Adipocyte (in vitro differentiated cells): ENCODE measurements around the gene ZNF425.

ENCODE experiments used
- DNase-seq: peaks from one replicate; pipeline ENCODE4 v3.0.0-alpha.2; 2015; ENCODE audit warnings: low read depth
- H3K27me3 ChIP-seq: replicated peaks from 2 replicates; pipeline ENCODE4 v1.7.0; 2013; ENCODE audit warnings: mild to moderate bottlenecking, low read length, moderate library complexity; ENCODE audit not compliant: control insufficient read depth, insufficient read depth
- H3K36me3 ChIP-seq: 2 replicates; pipeline ENCODE4 v1.7.0; 2013; ENCODE audit warnings: low read length, mild to moderate bottlenecking, moderate library complexity; ENCODE audit not compliant: control insufficient read depth, insufficient read depth, severe bottlenecking
- H3K4me1 ChIP-seq: 2 replicates; pipeline ENCODE4 v1.7.0; 2013; ENCODE audit warnings: mild to moderate bottlenecking, low read length, moderate library complexity; ENCODE audit not compliant: control insufficient read depth, insufficient read depth
- H3K4me3 ChIP-seq: 2 replicates; pipeline ENCODE4 v1.7.0; 2013; ENCODE audit warnings: mild to moderate bottlenecking, low read length, moderate library complexity
- H3K9ac ChIP-seq: 2 replicates; pipeline ENCODE4 v1.7.0; 2013; ENCODE audit warnings: mild to moderate bottlenecking, low read length, moderate library complexity
- H3K9me3 ChIP-seq: 2 replicates; pipeline ENCODE4 v1.7.0; 2013; ENCODE audit warnings: mild to moderate bottlenecking, low read length, moderate library complexity; ENCODE audit not compliant: control insufficient read depth

Gene ZNF425

DNA sequence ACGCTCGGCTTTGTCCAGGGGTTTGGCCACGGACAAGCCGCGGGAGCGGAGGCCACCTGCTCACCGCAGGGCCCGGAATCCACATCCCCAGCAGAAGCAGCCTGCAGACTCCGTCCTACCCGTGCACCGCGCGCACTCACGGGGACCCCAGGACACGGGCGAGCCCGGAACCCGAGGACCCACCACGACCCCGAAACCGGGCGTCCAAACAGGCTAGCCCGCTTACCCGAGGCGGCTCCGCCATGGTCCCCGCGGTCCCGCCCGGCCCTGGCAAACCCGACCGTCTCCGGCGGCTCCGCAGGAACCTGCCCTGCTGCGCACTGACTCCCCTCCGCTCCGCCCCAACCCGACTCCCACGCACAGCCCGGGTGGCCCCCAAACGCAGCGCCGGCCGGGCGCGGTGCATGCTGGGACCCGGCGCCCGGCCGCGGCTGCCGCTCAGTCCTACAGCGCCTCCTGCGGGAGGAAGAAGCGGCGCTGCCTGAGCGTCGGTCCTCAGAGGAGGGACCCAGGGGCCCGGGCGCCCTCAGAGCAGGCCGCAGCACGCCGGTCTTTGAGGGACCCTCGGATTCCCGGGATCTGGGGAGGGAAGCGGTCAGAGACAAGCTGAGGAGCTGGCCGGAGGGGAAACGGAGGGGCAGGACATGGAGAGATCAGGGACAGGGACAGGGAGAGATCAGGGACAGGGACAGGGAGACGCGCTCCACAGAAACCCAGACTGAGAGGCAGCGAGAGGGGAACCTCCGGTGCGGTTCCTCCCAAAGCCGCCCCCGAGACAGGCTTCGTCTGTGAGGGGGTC is 35.5 kb downstream of the ZNF425 start, which contains the start of gene ZNF786:
Gene ZNF786 (minus strand): TSS at position 322 of the 799 bp plus-strand sequence. CDS start 78 bp downstream, at position 244.
- H3K9me3 ChIP-seq: no peaks in the 10 kb centered on the region
- H3K9ac ChIP-seq: peak within 1 kb of the TSS; percentile 98
- peak within 1 kb of the TSS; percentile 98 for H3K4me3 ChIP-seq

DNA sequence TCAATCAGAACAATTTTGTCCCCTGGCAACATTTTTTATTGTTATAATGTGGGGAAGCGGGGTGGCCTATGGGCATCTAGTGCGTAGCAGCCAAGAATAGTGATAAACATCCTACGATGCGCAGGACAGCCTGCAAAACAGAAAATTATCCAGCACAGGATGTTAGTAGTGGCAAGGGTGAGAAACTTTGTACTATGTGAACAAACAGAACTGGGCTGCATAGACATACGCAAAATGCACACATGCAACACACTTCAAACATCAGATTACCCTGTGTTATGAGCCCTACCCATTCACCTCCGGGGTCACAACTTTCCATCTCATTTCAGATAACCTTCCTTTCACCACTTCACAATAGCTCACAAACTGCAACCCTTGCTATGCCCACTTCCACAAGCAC is 38.7 kb downstream of the ZNF425 start:
- H3K9ac ChIP-seq: no peak overlapping the region
- H3K27me3 ChIP-seq: no peaks in the 10 kb centered on the region
- no peak overlapping the region for H3K4me3 ChIP-seq
- peaks cover 7% of the 10 kb centered on the region for H3K4me1 ChIP-seq
- no peak for DNase-seq
- no peaks in the 10 kb centered on the region for H3K36me3 ChIP-seq
- H3K9me3 ChIP-seq: no peaks in the 10 kb centered on the region

More for the DNA sequence above, 35.5 kb downstream of the ZNF425 start, which contains the start of gene ZNF786:
- H3K4me1 ChIP-seq: peaks cover 7% of the 10 kb centered on the region
- DNase-seq: peak; percentile 97
- H3K36me3 ChIP-seq: no peaks in the 10 kb centered on the region
- H3K27me3 ChIP-seq: no peaks in the 10 kb centered on the region

DNA sequence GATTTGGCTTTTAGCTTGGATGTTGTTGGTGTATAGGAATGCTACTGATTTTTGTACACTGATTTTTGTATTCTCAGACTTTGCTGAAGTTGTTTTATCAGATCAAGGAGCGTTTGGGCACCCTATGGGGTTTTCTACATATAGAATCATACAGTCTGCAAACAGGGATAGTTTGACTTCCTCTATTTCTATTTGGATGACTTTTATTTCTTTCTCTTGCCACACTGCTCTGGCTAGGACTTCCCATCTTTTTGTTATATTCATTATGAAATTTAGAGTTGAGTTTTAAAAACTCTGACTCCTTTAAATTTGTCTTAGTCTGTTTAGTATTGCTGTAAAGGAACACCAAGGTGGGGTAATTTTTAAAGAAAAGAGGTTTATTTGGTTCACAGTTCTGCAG is 40.3 kb downstream of the ZNF425 start:
- DNase-seq: no peak
- peaks cover 3% of the 10 kb centered on the region for H3K4me1 ChIP-seq
- H3K9ac ChIP-seq: no peak overlapping the region
- H3K9me3 ChIP-seq: no peaks in the 10 kb centered on the region
- no peak overlapping the region for H3K4me3 ChIP-seq
- H3K36me3 ChIP-seq: no peaks in the 10 kb centered on the region
- H3K27me3 ChIP-seq: no peaks in the 10 kb centered on the region

DNA sequence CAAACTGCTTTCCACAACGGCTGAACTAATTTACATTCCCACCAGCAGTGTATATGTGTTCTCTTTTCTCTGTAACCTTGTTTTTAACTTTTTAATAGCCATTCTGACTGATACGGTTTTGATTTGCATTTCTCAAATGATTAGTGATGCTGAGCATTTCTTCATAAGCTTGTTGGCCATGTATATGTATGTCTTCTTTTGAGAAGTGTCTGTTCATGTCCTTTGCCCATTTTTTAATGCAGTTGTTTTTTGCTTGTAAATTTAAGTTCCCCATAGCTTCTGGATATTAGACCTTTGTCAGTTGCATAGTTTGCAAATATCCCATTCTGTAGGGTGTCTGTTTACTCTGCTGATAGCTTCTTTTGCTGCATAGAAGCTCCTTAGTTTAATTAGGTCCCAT is 41.7 kb downstream of the ZNF425 start:
- no peaks in the 10 kb centered on the region for H3K27me3 ChIP-seq
- no peaks in the 10 kb centered on the region for H3K9me3 ChIP-seq
- H3K9ac ChIP-seq: no peak overlapping the region
- no peaks in the 10 kb centered on the region for H3K4me1 ChIP-seq
- H3K36me3 ChIP-seq: no peaks in the 10 kb centered on the region
- H3K4me3 ChIP-seq: no peak overlapping the region
- DNase-seq: no peak

DNA sequence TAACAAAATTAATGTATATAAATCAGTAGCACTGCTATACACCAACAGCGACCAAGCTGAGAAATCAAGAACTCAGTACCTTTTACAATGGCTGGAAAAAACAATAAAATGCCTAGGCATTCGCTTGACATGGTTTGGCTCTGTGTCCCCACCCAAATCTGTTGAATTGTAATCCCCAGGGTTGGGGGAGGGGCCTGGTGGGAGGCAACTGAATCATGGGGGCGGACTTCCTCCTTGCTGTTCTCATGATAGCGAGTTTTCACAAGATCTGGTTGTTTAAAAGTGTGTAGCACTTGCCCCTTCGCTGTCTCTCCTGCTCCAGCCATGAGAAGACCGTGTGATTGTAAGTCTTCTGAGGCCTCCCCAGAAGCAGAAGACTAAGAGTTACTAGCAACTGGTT is 44.2 kb downstream of the ZNF425 start:
- no peak for DNase-seq

DNA sequence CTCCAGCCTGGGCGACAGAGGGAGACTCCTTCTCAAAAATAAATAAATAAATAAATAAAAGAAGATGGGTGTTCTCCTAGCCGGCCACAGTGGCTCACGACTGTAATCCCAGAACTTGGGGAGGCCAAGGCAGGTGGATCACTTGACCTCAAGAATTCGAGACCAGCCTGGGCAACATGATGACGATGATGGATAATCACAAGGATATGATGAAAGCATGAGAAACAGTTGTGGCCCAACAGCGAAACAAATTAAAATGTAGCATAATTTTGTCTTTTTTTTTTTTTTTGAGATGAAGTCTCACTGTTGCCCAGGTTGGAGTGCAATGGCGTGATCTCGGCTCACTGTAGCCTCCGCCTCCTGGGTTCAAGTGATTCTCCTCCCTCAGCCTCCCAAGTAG is 48.5 kb downstream of the ZNF425 start:
- no peak overlapping the region for H3K9ac ChIP-seq
- no peaks in the 10 kb centered on the region for H3K9me3 ChIP-seq
- H3K27me3 ChIP-seq: no peaks in the 10 kb centered on the region
- DNase-seq: no peak
- H3K4me3 ChIP-seq: no peak overlapping the region
- H3K4me1 ChIP-seq: no peaks in the 10 kb centered on the region
- peaks cover 5% of the 10 kb centered on the region for H3K36me3 ChIP-seq

More for the DNA sequence above, 44.2 kb downstream of the ZNF425 start:
- Histone ChIP-seq H3K36me3 (no peaks in the 10 kb centered on the region), H3K4me1 (no peaks in the 10 kb centered on the region), H3K4me3 (no peak overlapping the region), H3K27me3 (no peaks in the 10 kb centered on the region), H3K9ac (no peak overlapping the region), H3K9me3 (no peaks in the 10 kb centered on the region)

DNA sequence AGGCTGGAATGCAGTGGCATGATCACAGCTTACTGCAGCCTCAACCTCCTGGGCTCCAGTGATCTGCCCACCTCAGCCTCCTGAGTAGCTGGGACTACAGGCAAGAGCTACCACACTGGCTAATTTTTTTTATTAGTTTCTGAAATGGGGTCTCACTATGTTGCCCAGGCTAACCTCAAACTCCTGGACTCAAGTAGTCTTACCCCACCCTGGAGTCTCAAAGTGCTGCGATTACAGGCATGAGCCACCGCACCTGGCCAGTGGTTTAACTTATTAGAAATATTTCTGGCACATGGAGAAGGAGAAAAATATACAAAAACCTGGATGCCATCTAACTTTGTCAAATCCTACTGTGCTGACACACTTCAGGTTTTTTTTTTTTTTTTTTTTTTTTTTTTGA is 50.8 kb downstream of the ZNF425 start:
- DNase-seq: no peak
- no peak overlapping the region for H3K9ac ChIP-seq
- H3K4me1 ChIP-seq: no peaks in the 10 kb centered on the region
- H3K4me3 ChIP-seq: no peak overlapping the region
- no peaks in the 10 kb centered on the region for H3K27me3 ChIP-seq
- H3K36me3 ChIP-seq: peaks cover 27% of the 10 kb centered on the region
- H3K9me3 ChIP-seq: no peaks in the 10 kb centered on the region

DNA sequence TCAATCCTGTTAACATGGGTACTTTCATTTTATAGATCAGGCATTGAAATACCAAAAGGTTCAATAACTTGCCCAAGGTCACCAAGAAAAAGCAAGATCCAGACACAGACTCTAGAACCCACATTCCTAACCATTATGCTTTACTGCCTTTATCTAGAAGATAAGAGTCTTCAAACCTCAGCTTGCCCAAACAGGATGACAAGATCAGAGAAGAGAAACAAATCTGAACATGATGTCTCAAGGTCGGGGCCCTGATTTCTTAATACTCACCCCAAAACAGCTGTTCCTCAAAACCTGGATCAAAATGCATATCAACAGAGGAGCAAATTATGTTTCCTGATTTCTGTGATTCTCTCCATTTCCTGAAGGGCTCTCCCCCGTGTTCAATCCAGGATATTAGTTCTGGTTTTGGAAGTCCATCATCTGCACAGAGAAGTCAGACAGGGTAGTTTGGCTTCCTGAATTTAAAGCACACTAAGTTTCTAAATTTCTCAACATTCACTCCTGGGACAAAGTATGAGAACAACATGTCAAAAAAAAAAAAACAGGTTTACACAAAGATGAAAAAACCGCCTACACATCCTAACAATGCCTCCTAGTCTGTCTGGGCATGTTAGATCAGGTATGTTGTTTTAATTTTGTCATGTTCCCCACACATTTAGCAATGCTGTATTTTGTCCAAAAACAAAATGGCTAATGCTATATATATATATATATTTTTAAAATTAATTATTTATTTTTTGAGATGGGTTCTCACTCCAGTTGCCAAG is 51.8 kb downstream of the ZNF425 start:
- Histone ChIP-seq H3K9me3 (no peaks in the 10 kb centered on the region), H3K4me1 (no peaks in the 10 kb centered on the region), H3K4me3 (no peak overlapping the region), H3K36me3 (peaks cover 30% of the 10 kb centered on the region), H3K27me3 (no peaks in the 10 kb centered on the region), H3K9ac (no peak overlapping the region)
- no peak for DNase-seq

DNA sequence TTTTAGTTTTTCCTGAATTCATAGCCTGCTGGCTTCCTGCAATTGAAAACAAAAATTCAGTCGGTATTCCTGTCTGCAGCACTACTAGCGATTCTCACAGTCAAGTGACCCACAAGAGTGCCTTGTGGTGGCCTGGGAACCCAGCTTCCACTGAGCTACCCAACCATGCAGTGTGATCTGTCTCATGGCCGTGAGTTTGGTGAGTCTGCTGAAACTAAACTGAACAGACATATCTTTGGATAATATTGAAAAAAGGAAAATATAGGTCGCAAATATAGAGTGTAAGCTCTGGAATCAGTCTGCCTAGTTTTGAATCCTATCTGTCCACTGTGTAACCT is 53.7 kb downstream of the ZNF425 start:
- no peaks in the 10 kb centered on the region for H3K27me3 ChIP-seq
- no peak overlapping the region for H3K4me3 ChIP-seq
- no peaks in the 10 kb centered on the region for H3K4me1 ChIP-seq
- no peaks in the 10 kb centered on the region for H3K9me3 ChIP-seq
- DNase-seq: no peak
- no peak overlapping the region for H3K9ac ChIP-seq
- peaks cover 35% of the 10 kb centered on the region for H3K36me3 ChIP-seq

DNA sequence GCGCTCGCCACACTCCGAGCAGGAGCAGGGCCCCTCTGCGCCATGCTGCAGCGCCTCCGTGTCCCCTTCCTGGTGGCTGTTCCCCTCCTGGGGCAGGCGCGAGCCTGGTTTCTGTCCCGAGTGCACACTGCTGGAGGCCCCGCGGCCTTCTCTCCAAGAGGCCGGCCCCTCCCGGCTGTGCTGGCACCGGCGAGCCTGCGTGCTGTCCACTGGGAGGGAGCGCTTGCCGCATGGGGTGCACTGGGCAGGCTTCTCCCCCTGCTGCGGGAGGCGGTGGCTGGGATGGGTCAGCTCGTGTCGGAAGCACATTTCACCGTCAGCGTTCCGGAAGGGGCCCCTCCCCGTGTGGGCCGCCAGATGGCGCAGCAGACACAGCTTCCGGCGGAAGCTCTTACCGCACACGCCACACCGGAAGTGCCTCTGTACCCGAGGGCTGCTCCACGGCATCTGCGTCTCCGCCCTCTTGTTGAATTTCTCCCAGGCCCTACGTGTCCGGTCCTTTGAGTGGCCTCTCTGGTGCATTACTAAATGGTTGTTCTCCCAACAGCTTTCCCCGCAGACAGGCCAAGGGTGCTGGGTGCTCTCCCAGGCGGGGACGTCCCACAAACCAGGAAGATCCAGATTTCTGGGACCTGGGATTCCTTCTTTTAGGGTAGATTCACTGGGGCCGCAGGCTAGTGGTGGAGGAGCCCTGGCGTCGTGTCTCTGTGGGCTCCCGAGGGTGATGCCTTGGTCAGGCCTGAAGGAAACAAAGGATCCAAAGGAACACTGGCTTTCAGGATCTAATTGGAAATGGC is 54.3 kb downstream of the ZNF425 start:
- Histone ChIP-seq H3K9me3 (no peaks in the 10 kb centered on the region), H3K4me3 (no peak overlapping the region), H3K4me1 (no peaks in the 10 kb centered on the region), H3K27me3 (no peaks in the 10 kb centered on the region), H3K9ac (no peak overlapping the region), H3K36me3 (peaks cover 35% of the 10 kb centered on the region)
- no peak for DNase-seq

DNA sequence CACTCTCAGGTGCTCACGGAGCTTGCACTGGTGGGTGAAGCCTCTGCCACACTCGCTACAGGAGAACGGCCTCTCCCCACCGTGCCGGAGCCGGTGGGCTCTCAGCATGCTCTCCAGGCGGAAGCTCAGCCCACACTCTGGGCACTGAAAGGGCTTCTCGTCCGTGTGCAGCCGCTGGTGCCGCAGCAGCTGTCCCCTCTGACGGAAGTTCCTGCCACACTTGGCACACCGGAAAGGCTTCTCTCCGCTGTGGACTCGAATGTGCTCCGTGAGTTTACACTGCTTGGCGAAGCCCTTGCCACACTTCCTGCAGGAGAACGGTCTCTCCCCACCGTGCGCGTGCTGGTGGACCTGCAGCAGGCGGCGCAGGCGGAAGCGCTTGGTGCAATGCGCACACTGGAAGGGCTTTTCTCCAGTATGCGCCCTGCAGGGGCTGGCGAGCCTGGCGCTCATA is 54.9 kb downstream of the ZNF425 start:
- no peaks in the 10 kb centered on the region for H3K27me3 ChIP-seq
- peaks cover 35% of the 10 kb centered on the region for H3K36me3 ChIP-seq
- H3K4me1 ChIP-seq: no peaks in the 10 kb centered on the region
- no peaks in the 10 kb centered on the region for H3K9me3 ChIP-seq
- no peak overlapping the region for H3K4me3 ChIP-seq
- H3K9ac ChIP-seq: no peak overlapping the region
- no peak for DNase-seq
